IMR-90 (cell line): ENCODE measurements around the gene GM2A. TPM values are rescaled to one million over a fixed set of nuclear protein-coding genes. Genes with fewer than 3 reads are reported as not detected.

Experiments
- ATAC-seq: fragments of 200-7000 bp; cut with Tn5 transposase; 2 replicates; pipeline ENCODE4 v1.9.1; 2020; ENCODE audit warnings: low read depth, mild to moderate bottlenecking, moderate library complexity
- BruUV-seq: library from RNA; stranded (reverse); fragments of 400-500 nt; replicated peaks from 2 replicates; lab custom pipeline; 2021; lab: Mats Ljungman, UMichigan
- CTCF ChIA-PET: fragments of 300-600 bp; formaldehyde crosslinking; extraction: SDS; loops from one replicate; lab custom pipeline; 2021; ENCODE audit warnings: antibody characterized with exemption; lab: Yijun Ruan, JAX
- POLR2A ChIA-PET: fragments of 300-600 bp; sonication (Branson Sonifier 250); formaldehyde crosslinking; loops from one replicate; lab custom pipeline; 2022; ENCODE audit warnings: antibody characterized with exemption; ENCODE audit not compliant: unreplicated experiment; lab: Charles Lee
- DNase-seq: peaks from one replicate; pipeline ENCODE4 v3.0.0; 2013
- H2AFZ ChIP-seq: replicated peaks from 2 replicates; pipeline ENCODE3; 2013; ENCODE audit warnings: low read length, mild to moderate bottlenecking; ENCODE audit not compliant: poor library complexity
- H2AK5ac ChIP-seq: 2 replicates; pipeline ENCODE4 v1.6.1; 2013; ENCODE audit warnings: low read depth, low read length, inconsistent platforms
- H2AK9ac ChIP-seq: replicated peaks from 2 replicates; pipeline ENCODE3; 2013; ENCODE audit warnings: mild to moderate bottlenecking, low read depth, low read length, moderate library complexity; ENCODE audit not compliant: poor library complexity
- H2BK120ac ChIP-seq: 2 replicates; pipeline ENCODE4 v1.6.1; 2013; ENCODE audit warnings: low read depth, low read length, inconsistent platforms
- H2BK15ac ChIP-seq: 3 replicates; pipeline ENCODE4 v1.6.1; 2013; ENCODE audit warnings: low read depth, low read length, inconsistent platforms
- H2BK20ac ChIP-seq: 2 replicates; pipeline ENCODE4 v1.6.1; 2013; ENCODE audit warnings: low read depth, mild to moderate bottlenecking, inconsistent platforms, low read length, moderate library complexity
- H2BK5ac ChIP-seq: 2 replicates; pipeline ENCODE4 v1.6.1; 2013; ENCODE audit warnings: mild to moderate bottlenecking, low read depth, low read length, inconsistent platforms; ENCODE audit not compliant: poor library complexity, severe bottlenecking
- H3K14ac ChIP-seq: replicated peaks from 2 replicates; pipeline ENCODE4 v1.6.1; 2013; ENCODE audit warnings: low read depth, low read length, inconsistent platforms
- H3K18ac ChIP-seq: 2 replicates; pipeline ENCODE4 v1.6.1; 2013; ENCODE audit warnings: low read depth, low read length, control low read depth
- H3K23ac ChIP-seq: 2 replicates; pipeline ENCODE4 v1.6.1; 2013; ENCODE audit warnings: low read depth, low read length, inconsistent platforms
- H3K27ac ChIP-seq: 2 replicates; pipeline ENCODE4 v1.5.1; 2013; ENCODE audit warnings: mild to moderate bottlenecking, control low read depth, low read length; ENCODE audit not compliant: insufficient read depth
- H3K27me3 ChIP-seq: 2 replicates; pipeline ENCODE4 v1.6.1; 2013; ENCODE audit warnings: low read length; ENCODE audit not compliant: control insufficient read depth, insufficient read depth
- H3K36me3 ChIP-seq: 2 replicates; pipeline ENCODE4 v1.6.1; 2013; ENCODE audit warnings: low read length, mixed read lengths; ENCODE audit not compliant: control insufficient read depth, insufficient read depth
- H3K4ac ChIP-seq: 2 replicates; pipeline ENCODE4 v1.6.1; 2013; ENCODE audit warnings: low read depth, low read length, inconsistent platforms
- H3K4me1 ChIP-seq: 2 replicates; pipeline ENCODE4 v1.6.1; 2013; ENCODE audit warnings: low read length, mixed read lengths; ENCODE audit not compliant: control insufficient read depth, insufficient read depth
- H3K4me2 ChIP-seq: 2 replicates; pipeline ENCODE4 v1.6.1; 2013; ENCODE audit warnings: low read depth, mild to moderate bottlenecking, control low read depth, low read length, moderate library complexity
- H3K4me3 ChIP-seq: 2 replicates; pipeline ENCODE4 v1.5.1; 2013; ENCODE audit warnings: low read depth, mild to moderate bottlenecking, control low read depth, low read length, moderate library complexity; ENCODE audit not compliant: insufficient read depth
- H3K56ac ChIP-seq: 2 replicates; pipeline ENCODE4 v1.6.1; 2013; ENCODE audit warnings: low read length, inconsistent platforms; ENCODE audit not compliant: insufficient read depth; ENCODE audit errors: extremely low read depth
- H3K79me1 ChIP-seq, 2 experiments: 2 replicates each; pipeline ENCODE4 v1.6.1; 2013; ENCODE audit warnings: low read length in 2 of 2, inconsistent platforms in 1 of 2, low read depth in 1 of 2
- H3K9ac ChIP-seq: 2 replicates; pipeline ENCODE4 v1.6.1; 2013; ENCODE audit warnings: low read depth, low read length, control low read depth
- H3K9me1 ChIP-seq: 2 replicates; pipeline ENCODE4 v1.6.1; 2013; ENCODE audit warnings: low read length, inconsistent platforms; ENCODE audit not compliant: insufficient read depth
- H3K9me3 ChIP-seq: 2 replicates; pipeline ENCODE4 v1.6.1; 2013; ENCODE audit warnings: low read length; ENCODE audit not compliant: control insufficient read depth, insufficient read depth
- H4K20me1 ChIP-seq: 2 replicates; pipeline ENCODE4 v1.6.1; 2013; ENCODE audit warnings: low read length, inconsistent platforms; ENCODE audit not compliant: insufficient read depth
- H4K5ac ChIP-seq: 2 replicates; pipeline ENCODE4 v1.6.1; 2013; ENCODE audit warnings: mild to moderate bottlenecking, low read depth, low read length, control low read depth
- H4K8ac ChIP-seq, 2 experiments: 2 replicates each; pipeline ENCODE4 v1.6.1; 2013; ENCODE audit warnings: low read depth in 2 of 2, low read length in 2 of 2, control low read depth in 1 of 2, inconsistent platforms in 1 of 2
- H4K91ac ChIP-seq: 2 replicates; pipeline ENCODE4 v1.6.1; 2013; ENCODE audit warnings: low read depth, low read length, inconsistent platforms; ENCODE audit not compliant: insufficient read depth
- BHLHE40 ChIP-seq: fragments of 150-350 bp; IDR thresholded peaks from 2 replicates; pipeline ENCODE4 v1.6.1; 2016; ENCODE audit warnings: mild to moderate bottlenecking, low read depth, low read length
- MAFK ChIP-seq: IDR thresholded peaks from 2 replicates; pipeline ENCODE4 v1.6.1; 2012; ENCODE audit warnings: low read depth, low read length, improper control_type of control experiment
- RCOR1 ChIP-seq: IDR thresholded peaks from 2 replicates; pipeline ENCODE4 v1.6.1; 2012; ENCODE audit warnings: mild to moderate bottlenecking, low read length, improper control_type of control experiment; ENCODE audit not compliant: insufficient replicate concordance
- RFX5 ChIP-seq: IDR thresholded peaks from 2 replicates; pipeline ENCODE4 v1.8.0; 2012; ENCODE audit warnings: low read depth, mild to moderate bottlenecking, low read length, moderate library complexity
- USF2 ChIP-seq: fragments of 150-350 bp; IDR thresholded peaks from 2 replicates; pipeline ENCODE4 v1.6.1; 2017; ENCODE audit warnings: mild to moderate bottlenecking, antibody characterized with exemption, low read length, low read depth
- WGBS, 2 experiments: methylation state at CpG; one replicate each; pipeline versions ENCODE4 v1.1.5 to v1.1.7; 2013; ENCODE audit warnings: missing lambda C conversion rate in 2 of 2; ENCODE audit not compliant: insufficient read length in 1 of 2; ENCODE audit errors: extremely low coverage in 2 of 2; 5-methylcytosine and 5-hydroxymethylcytosine counted together
- dilution Hi-C: fragments of 300-500 bp; cut with HindIII; formaldehyde crosslinking; loops from one replicate; pipeline ENCODE4 v1.14.3; 2018; ENCODE audit warnings: low sequenced_read_pairs; ENCODE audit not compliant: unreplicated experiment
- in situ Hi-C: fragments of 300-500 bp; cut with MboI; formaldehyde crosslinking; loops from 3 replicates; pipeline ENCODE4 v1.14.3; 2019; ENCODE audit warnings: low sequenced_read_pairs, inconsistent platforms, mixed read lengths
- intact Hi-C: fragments of 100-400 bp; cut with micrococcal nuclease; formaldehyde crosslinking; loops from 2 replicates; pipeline ENCODE4 v1.10.0; 2022
- polyA plus RNA-seq, 3 experiments: library from polyadenylated mRNA; depleted of rRNA; stranded (reverse); fragments of >200 nt; gene quantifications; 2 replicates each; pipeline ENCODE4 v1.2.3, GENCODE V29; 2012; ENCODE audit warnings: low replicate concordance in 1 of 3
- total RNA-seq: library from RNA; depleted of rRNA; stranded (reverse); fragments of >200 nt; gene quantifications from 2 replicates; pipeline ENCODE4 v1.2.3, GENCODE V29; 2012

GM2A gene
- total and polyA plus RNA-seq, 2 of the 4 experiments (the other 2 are of a cell fraction), result 13.8 to 18.5 TPM

- in situ Hi-C loops (no loop called here), dilution Hi-C loops (no loop called here), intact Hi-C loops (no loop called here)
- no peak overlapping the region for H2BK20ac ChIP-seq
- 0% methylated on average over 1 of the region's 1 CpG; no CpG with 5 or more reads in 1 of the 2 experiments for WGBS, 2 experiments
- H3K4me1 ChIP-seq, result no peaks in the 10 kb centered on the region; the same call in 1 of the 2 replicates
- H3K56ac ChIP-seq, result no peak overlapping the region
- H3K9me1 ChIP-seq, result 0 out of 2 replicates have a peak, but pooled peaks cover 2% of the 10 kb centered on the region
- H2BK15ac ChIP-seq, result no peak overlapping the region
- H2BK5ac ChIP-seq, result no peak overlapping the region
- POLR2A ChIA-PET, result no interaction called here
- TF ChIP-seq BHLHE40, result no peak
- no peak for TF ChIP-seq RCOR1
- no peak for TF ChIP-seq RFX5
- no peak for TF ChIP-seq USF2
- TF ChIP-seq MAFK, result no peak
- no peak overlapping the region for H4K8ac ChIP-seq
- no peak overlapping the region for H2AFZ ChIP-seq
- H3K4me2 ChIP-seq, result no peak overlapping the region
- H3K14ac ChIP-seq, result no peak overlapping the region
- H2BK120ac ChIP-seq, result no peak overlapping the region
- H2AK9ac ChIP-seq, result peak overlapping the region; percentile 42
- no TSS peak for BruUV-seq
- no peak overlapping the region for H2AK5ac ChIP-seq
- no peaks in the 10 kb centered on the region for H3K27me3 ChIP-seq
- no peak overlapping the region for H4K5ac ChIP-seq
- no peaks in the 10 kb centered on the region for H3K9me3 ChIP-seq
- H3K4me3 ChIP-seq, result no peak overlapping the region
- H3K36me3 ChIP-seq, result no peaks in the 10 kb centered on the region
- no peak overlapping the region for H3K23ac ChIP-seq
- H4K91ac ChIP-seq, result no peak overlapping the region
- H3K18ac ChIP-seq, result no peak overlapping the region
- ATAC-seq (no peak), DNase-seq (no peak)
- H3K27ac ChIP-seq, result no peak overlapping the region
- CTCF ChIA-PET, result interaction anchor here (0.7 kb wide), 1 partner anchor 20 kb away, joined by 4 read pairs; no protein-coding TSS in a partner anchor
- H3K79me1 ChIP-seq, result peaks cover 0 to under 1% of the 10 kb centered on the region in 2 experiments; a peak in 1 of 4 replicates
- no peak overlapping the region for H3K9ac ChIP-seq
- no peaks in the 10 kb centered on the region for H4K20me1 ChIP-seq
- H3K4ac ChIP-seq, result no peak overlapping the region
Measured at GRCh38 chr5:151258816-151259215, 5.8 kb downstream of the GM2A start.
